Panc1 (cell line): ENCODE data around the gene PLEKHG2. TPM values are rescaled to one million over a fixed set of nuclear protein-coding genes. Genes with fewer than 3 reads are reported as not detected.

Experiments used
- ATAC-seq: fragments of 200-7000 bp; cut with Tn5 transposase; 2 replicates; pipeline ENCODE4 v1.9.1; 2020; ENCODE audit warnings: mild to moderate bottlenecking, moderate library complexity
- BruUV-seq: library from RNA; stranded (reverse); fragments of 400-500 nt; replicated peaks from 2 replicates; lab custom pipeline; 2021; lab: Mats Ljungman, UMichigan
- CTCF ChIA-PET: fragments of 300-600 bp; sonication (Branson Sonifier 250); formaldehyde crosslinking; loops from one replicate; lab custom pipeline; 2022; ENCODE audit warnings: antibody characterized with exemption; lab: Charles Lee
- POLR2A ChIA-PET: fragments of 300-600 bp; sonication (Branson Sonifier 250); formaldehyde crosslinking; loops from one replicate; lab custom pipeline; 2022; ENCODE audit warnings: antibody characterized with exemption; lab: Charles Lee
- DNase-seq: peaks from one replicate; pipeline ENCODE4 v3.0.0-alpha.2; 2010; ENCODE audit warnings: low read depth, low spot score
- H3K27ac ChIP-seq: 2 replicates; pipeline ENCODE4 v1.5.1; 2011; ENCODE audit warnings: mild to moderate bottlenecking, low read length, inconsistent platforms
- H3K27me3 ChIP-seq: fragments of 200-500 bp; sonication (Bioruptor generic); 2 replicates; pipeline ENCODE4 v1.6.0; 2014; ENCODE audit warnings: low read length, inconsistent platforms; ENCODE audit not compliant: control insufficient read depth, insufficient read depth
- H3K36me3 ChIP-seq: fragments of 200-500 bp; sonication (Bioruptor generic); 2 replicates; pipeline ENCODE4 v1.5.1; 2014; ENCODE audit warnings: inconsistent platforms, mild to moderate bottlenecking, low read length, moderate library complexity; ENCODE audit not compliant: control insufficient read depth, insufficient read depth
- H3K4me1 ChIP-seq: 2 replicates; pipeline ENCODE4 v1.5.1; 2011; ENCODE audit warnings: inconsistent platforms, mild to moderate bottlenecking, low read length, moderate library complexity; ENCODE audit not compliant: control insufficient read depth, insufficient read depth
- H3K4me3 ChIP-seq, 2 experiments: 2 replicates each; pipeline ENCODE4 v1.5.1; 2011 to 2012; ENCODE audit warnings: low read depth in 2 of 2, low read length in 2 of 2, mild to moderate bottlenecking in 2 of 2, inconsistent platforms in 1 of 2, moderate library complexity in 1 of 2
- H3K9me3 ChIP-seq: fragments of 200-500 bp; sonication (Bioruptor generic); 2 replicates; pipeline ENCODE4 v1.5.1; 2014; ENCODE audit warnings: low read depth, mild to moderate bottlenecking, inconsistent platforms, low read length, moderate library complexity; ENCODE audit not compliant: control insufficient read depth, insufficient read depth
- POLR2AphosphoS5 ChIP-seq: IDR thresholded peaks from 2 replicates; pipeline ENCODE4 v1.6.1; 2012; ENCODE audit warnings: mild to moderate bottlenecking, low read depth, low read length, moderate library complexity
- SIN3A ChIP-seq: IDR thresholded peaks from 2 replicates; pipeline ENCODE4 v1.6.1; 2012; ENCODE audit warnings: low read depth, mild to moderate bottlenecking, low read length, moderate library complexity, borderline replicate concordance; ENCODE audit not compliant: insufficient read depth
- TCF7L2 ChIP-seq: IDR thresholded peaks from 2 replicates; pipeline ENCODE4 v1.6.1; 2011; ENCODE audit warnings: mild to moderate bottlenecking, low read depth, low read length, inconsistent platforms
- in situ Hi-C: cut with HindIII; loops from 2 replicates; pipeline ENCODE4 v1.10.0; 2016; ENCODE audit warnings: low sequenced_read_pairs, low pct_unique_long_range_greater_than_20kb
- intact Hi-C: fragments of 100-400 bp; cut with micrococcal nuclease; formaldehyde crosslinking; loops from one replicate; pipeline ENCODE4 v1.10.0; 2022; ENCODE audit not compliant: unreplicated experiment
- total RNA-seq: library from RNA; stranded (reverse); gene quantifications from one replicate; pipeline ENCODE4 v1.2.1, GENCODE V29; 2021; ENCODE audit not compliant: unreplicated experiment
- TF ChIP-seq, protein P1 (sequence below): fragments of 450-650 bp; IDR thresholded peaks from 2 replicates; pipeline ENCODE4 v1.5.1; 2017; ENCODE audit warnings: mild to moderate bottlenecking
- TF ChIP-seq, protein P2 (sequence below), 2 experiments: IDR thresholded peaks; 2 replicates each; pipeline ENCODE4 v1.6.1; 2011 to 2012; ENCODE audit warnings: low read depth in 2 of 2, control low read depth in 1 of 2, low read length in 1 of 2, mild to moderate bottlenecking in 1 of 2, moderate library complexity in 1 of 2; ENCODE audit not compliant: insufficient read depth in 1 of 2

Gene PLEKHG2
- total RNA-seq, 1 experiment from 2014 or later: 1,988 TPM

DNA sequence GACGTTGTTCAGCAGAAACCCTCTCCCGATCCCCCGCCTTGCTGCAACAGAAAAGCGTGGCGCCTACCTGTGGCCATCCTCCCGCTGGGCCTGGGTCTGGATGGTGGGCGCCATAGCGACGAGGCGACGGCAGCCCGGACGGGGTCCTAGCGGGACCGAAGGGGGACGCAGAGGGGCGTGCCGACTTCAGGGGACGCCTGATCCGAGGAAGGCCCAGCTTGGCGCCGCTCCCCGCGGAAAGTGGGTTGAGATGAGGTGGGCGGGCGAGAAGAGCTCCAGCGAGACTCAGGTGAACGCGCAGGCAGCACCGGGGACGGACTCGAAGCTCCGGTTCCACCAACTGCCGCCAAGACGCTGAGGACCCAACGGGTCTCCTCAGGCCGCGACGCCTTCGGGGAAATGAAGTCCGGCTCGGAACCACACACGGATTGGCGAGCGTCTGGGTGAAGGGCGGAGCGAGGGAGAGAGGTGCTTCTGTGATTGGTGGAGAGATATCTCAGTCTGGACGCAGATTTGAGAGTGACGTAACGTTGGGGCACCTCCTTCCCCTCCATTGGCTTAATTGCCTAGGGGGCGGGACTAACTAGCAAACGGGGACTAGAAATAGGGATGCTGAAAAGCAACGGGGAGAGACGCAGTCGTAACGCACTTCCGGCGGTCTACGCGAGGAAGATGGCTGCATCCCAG lies 21.6 kb upstream of the PLEKHG2 start, which contains the start of the genes MED29 and PAF1:
TSS of gene MED29 (plus strand) at position 628 of the 687 bp plus-strand sequence. CDS start at position 673, 45 bp downstream.
TSS of gene PAF1 (minus strand) at position 356 of the 687 bp plus-strand sequence. CDS start at position 114, 242 bp downstream.
- TF ChIP-seq, protein P1, sequence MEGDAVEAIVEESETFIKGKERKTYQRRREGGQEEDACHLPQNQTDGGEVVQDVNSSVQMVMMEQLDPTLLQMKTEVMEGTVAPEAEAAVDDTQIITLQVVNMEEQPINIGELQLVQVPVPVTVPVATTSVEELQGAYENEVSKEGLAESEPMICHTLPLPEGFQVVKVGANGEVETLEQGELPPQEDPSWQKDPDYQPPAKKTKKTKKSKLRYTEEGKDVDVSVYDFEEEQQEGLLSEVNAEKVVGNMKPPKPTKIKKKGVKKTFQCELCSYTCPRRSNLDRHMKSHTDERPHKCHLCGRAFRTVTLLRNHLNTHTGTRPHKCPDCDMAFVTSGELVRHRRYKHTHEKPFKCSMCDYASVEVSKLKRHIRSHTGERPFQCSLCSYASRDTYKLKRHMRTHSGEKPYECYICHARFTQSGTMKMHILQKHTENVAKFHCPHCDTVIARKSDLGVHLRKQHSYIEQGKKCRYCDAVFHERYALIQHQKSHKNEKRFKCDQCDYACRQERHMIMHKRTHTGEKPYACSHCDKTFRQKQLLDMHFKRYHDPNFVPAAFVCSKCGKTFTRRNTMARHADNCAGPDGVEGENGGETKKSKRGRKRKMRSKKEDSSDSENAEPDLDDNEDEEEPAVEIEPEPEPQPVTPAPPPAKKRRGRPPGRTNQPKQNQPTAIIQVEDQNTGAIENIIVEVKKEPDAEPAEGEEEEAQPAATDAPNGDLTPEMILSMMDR: no peak
- TF ChIP-seq SIN3A (no peak), POLR2AphosphoS5 (no peak), TCF7L2 (no peak)
- TF ChIP-seq, protein P2, sequence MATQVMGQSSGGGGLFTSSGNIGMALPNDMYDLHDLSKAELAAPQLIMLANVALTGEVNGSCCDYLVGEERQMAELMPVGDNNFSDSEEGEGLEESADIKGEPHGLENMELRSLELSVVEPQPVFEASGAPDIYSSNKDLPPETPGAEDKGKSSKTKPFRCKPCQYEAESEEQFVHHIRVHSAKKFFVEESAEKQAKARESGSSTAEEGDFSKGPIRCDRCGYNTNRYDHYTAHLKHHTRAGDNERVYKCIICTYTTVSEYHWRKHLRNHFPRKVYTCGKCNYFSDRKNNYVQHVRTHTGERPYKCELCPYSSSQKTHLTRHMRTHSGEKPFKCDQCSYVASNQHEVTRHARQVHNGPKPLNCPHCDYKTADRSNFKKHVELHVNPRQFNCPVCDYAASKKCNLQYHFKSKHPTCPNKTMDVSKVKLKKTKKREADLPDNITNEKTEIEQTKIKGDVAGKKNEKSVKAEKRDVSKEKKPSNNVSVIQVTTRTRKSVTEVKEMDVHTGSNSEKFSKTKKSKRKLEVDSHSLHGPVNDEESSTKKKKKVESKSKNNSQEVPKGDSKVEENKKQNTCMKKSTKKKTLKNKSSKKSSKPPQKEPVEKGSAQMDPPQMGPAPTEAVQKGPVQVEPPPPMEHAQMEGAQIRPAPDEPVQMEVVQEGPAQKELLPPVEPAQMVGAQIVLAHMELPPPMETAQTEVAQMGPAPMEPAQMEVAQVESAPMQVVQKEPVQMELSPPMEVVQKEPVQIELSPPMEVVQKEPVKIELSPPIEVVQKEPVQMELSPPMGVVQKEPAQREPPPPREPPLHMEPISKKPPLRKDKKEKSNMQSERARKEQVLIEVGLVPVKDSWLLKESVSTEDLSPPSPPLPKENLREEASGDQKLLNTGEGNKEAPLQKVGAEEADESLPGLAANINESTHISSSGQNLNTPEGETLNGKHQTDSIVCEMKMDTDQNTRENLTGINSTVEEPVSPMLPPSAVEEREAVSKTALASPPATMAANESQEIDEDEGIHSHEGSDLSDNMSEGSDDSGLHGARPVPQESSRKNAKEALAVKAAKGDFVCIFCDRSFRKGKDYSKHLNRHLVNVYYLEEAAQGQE (IDR thresholded peaks at IDR 0.05; ENCODE audit: insufficient read depth in 1 of 2, low read depth in 2 of 2, low read length in 1 of 2): no peak
- peaks cover 54% of the 10 kb centered on the region for H3K36me3 ChIP-seq
- peak within 1 kb of the TSS; percentile 39 to 51 for H3K4me3 ChIP-seq
- DNase-seq (peak; percentile 100), ATAC-seq (peak; percentile 96)
- peak within 1 kb of the TSS; percentile 86 for H3K27ac ChIP-seq
- no TSS peak for BruUV-seq
- peaks cover 24% of the 10 kb centered on the region for H3K4me1 ChIP-seq
- ChIA-PET POLR2A (interaction anchor here (0.5 to 6.4 kb wide), 49 partner anchors 8 to 894 kb away, joined by 3 to 145 read pairs (median 6); partner anchors contain the start of genes DYRK1B, EID2, LRFN1 and PLEKHG2), CTCF (interaction anchor here (0.6 to 2.2 kb wide), 23 partner anchors 8 to 455 kb away, joined by 3 to 26 read pairs (median 4); partner anchors contain the start of genes EID2B, FBL, PLEKHG2 and RPS16)
- intact Hi-C loops: loop anchor here (1.0 kb wide), 2 partner anchors 21 to 49 kb away; partner anchors contain the start of genes PLEKHG2 and SAMD4B
- in situ Hi-C loops: loop anchor here (5.0 to 10.0 kb wide), 8 partner anchors 36 to 901 kb away; partner anchors contain the start of gene LEUTX
- H3K9me3 ChIP-seq: no peaks in the 10 kb centered on the region
- H3K27me3 ChIP-seq: no peaks in the 10 kb centered on the region

DNA sequence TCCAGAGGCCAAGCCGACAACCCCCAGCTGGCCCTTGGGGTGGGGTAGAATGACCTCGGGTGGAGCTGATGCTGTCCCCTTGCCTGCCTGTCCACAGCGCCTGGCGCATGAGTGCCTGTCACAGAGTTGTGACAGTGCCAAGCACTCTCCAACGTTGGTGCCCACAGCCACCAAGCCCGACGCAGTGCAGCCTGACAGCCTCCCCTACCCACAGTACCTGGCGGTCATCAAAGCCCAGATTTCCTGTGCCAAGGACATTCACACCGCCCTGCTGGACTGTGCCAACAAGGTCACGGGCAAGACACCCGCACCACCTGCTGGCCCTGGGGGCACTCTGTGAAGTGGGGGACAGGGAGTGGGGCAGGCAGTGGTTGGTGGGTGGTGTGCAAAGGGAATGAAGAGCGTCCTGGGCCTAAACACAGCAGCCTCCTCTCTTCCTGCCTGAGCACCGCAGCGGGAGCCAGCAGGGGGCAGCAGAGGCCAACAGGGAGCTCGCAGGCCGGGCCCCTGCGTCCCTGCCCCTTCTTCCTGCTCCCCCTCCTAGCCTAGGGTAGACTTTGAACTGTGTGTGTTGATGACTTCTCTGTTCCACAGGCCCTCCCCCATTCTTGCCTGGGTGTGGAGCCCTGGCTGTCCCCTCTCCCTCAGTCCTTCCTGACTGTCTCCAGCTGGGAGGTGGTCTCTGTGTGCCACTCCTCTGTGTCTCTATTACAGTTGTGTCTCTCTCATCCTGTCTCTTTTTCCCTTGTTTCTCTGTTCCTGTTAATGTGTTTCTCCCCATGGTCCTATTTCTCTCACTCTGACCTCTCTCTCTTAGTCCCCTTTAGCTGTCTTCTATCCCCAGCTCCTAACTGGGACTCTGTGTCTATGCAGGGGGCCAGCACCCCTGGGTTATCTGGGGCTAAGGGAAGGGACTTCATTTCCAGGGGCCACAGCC lies 14.8 kb upstream of the PLEKHG2 start:
- intact Hi-C loops: loop anchor here (1.0 kb wide), 1 partner anchor 14 kb away; no protein-coding TSS in a partner anchor
- ChIA-PET CTCF (interaction anchor here (0.5 to 7.4 kb wide), 57 partner anchors 8 to 1004 kb away, joined by 3 to 280 read pairs (median 6); partner anchors contain the start of genes EID2, EID2B, PLEKHG2 and RPS16), POLR2A (interaction anchor here (0.6 to 15.7 kb wide), 26 partner anchors 8 to 518 kb away, joined by 3 to 524 read pairs (median 5); partner anchors contain the start of genes DYRK1B, EID2B, PLEKHG2 and RPS16)
- no TSS peak for BruUV-seq
- peak overlapping the region; percentile 75 for H3K27ac ChIP-seq
- in situ Hi-C loops: loop anchor here (5.0 to 10.0 kb wide), 3 partner anchors 95 to 873 kb away; no protein-coding TSS in a partner anchor
- H3K4me3 ChIP-seq: no peak overlapping the region
- TF ChIP-seq SIN3A (no peak), TCF7L2 (no peak), POLR2AphosphoS5 (no peak)
- TF ChIP-seq, protein P1: no peak
- TF ChIP-seq, protein P2 (IDR thresholded peaks at IDR 0.05; ENCODE audit: insufficient read depth in 1 of 2, low read depth in 2 of 2, low read length in 1 of 2): no peak
- no peaks in the 10 kb centered on the region for H3K27me3 ChIP-seq
- H3K9me3 ChIP-seq: no peaks in the 10 kb centered on the region
- peaks cover 51% of the 10 kb centered on the region for H3K4me1 ChIP-seq
- peak; percentile 78 for ATAC-seq
- peak; percentile 100 for DNase-seq
- H3K36me3 ChIP-seq: peaks cover 15% of the 10 kb centered on the region
